Nucleus accumbens (tissue), 56 donors: ENCODE data around the gene YIF1A.
"Not testable (repeated sequence)": the region's sequence is repeated elsewhere in the genome, so short reads cannot be mapped to it uniquely, and the experiment has no call there.

Source experiments
- DNase-seq, 56 donors: peaks; one replicate each; lab custom pipeline; 2025; lab: John Stamatoyannopoulos, UW

YIF1A gene

GRCh38 chr11:66327171-66328030 is 38.5 kb upstream of the YIF1A start:
- no peak for DNase-seq

DNA sequence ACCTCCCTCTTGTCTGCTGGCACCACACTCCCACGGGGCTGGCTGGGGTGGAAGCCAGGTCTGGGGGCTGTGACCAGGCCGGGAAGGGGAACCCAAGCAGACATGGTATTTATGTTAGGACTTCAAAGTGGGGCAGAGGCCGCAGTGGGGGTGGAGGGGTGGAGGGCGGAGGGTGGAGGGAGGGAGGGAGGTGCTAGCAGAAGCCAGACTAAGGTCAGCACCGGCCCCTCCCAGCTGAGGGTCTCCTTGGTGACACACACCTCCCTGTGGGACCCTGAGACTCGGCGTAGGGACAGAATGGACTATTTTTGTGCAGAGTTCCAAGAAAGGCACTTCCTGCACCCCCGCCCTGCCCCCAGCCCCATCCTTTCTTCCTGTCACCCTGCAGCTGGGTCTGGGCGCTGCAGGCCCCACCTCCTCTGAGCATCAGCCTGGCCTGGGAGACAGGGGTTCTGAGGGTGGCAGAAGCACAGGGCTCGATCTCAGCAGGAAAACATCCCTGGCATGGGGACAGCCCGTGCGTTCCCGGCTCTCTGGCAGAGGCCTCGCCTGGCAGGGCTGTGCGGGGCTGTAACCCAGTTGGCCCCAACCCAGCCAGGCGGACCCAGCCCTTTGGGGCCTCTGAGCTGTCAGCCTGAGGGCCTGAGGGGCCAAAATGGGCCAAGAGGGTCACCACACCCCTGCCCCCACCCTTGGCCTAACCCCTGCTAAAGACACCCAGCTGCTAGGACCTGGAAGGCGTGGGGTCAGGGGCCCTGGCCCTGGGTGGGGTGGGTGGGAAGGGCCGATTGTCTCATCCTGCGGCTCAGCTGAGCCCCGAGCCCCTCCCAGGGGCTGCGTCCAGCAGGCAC is 37.5 kb upstream of the YIF1A start:
- peak in 1 of 56 donors; percentile 15 for DNase-seq

- DNase-seq, result no peak
Observed at GRCh38 chr11:66325263-66325671, 36.3 kb upstream of the YIF1A start.

DNA sequence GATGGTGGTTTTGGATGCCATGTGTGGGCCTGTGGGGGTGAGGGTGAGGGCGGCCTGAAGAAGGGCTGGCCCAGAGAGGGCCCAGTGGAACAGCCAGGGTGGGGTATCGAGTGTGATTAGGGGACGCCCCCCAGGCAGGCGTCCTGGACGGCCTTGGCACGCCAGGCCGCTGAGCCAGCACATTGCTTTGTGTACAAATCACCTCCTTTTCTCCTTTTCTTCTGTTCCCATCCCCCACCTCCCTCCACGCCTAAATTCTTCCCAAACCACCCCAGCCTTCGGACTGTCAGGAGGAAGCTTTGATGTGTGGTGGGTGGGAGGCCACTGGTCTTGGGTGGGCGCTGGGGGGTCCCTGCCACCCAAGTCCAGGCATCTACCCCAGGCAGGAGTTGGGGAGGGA is 35.7 kb upstream of the YIF1A start:
- no peak for DNase-seq

- DNase-seq, result no peak
Observed at GRCh38 chr11:66323684-66324083, 34.7 kb upstream of the YIF1A start.

- DNase-seq, result no peak
Observed at GRCh38 chr11:66322732-66323427, 33.9 kb upstream of the YIF1A start.

- DNase-seq, result no peak
Observed at GRCh38 chr11:66321606-66322005, 32.7 kb upstream of the YIF1A start.

GRCh38 chr11:66320748-66321147 is 31.8 kb upstream of the YIF1A start:
- not testable (repeated sequence) for DNase-seq

- not testable (repeated sequence) for DNase-seq
Observed at GRCh38 chr11:66320289-66320688, 31.3 kb upstream of the YIF1A start.

- DNase-seq, result no peak
Observed at GRCh38 chr11:66318600-66318970, 29.6 kb upstream of the YIF1A start.

DNA sequence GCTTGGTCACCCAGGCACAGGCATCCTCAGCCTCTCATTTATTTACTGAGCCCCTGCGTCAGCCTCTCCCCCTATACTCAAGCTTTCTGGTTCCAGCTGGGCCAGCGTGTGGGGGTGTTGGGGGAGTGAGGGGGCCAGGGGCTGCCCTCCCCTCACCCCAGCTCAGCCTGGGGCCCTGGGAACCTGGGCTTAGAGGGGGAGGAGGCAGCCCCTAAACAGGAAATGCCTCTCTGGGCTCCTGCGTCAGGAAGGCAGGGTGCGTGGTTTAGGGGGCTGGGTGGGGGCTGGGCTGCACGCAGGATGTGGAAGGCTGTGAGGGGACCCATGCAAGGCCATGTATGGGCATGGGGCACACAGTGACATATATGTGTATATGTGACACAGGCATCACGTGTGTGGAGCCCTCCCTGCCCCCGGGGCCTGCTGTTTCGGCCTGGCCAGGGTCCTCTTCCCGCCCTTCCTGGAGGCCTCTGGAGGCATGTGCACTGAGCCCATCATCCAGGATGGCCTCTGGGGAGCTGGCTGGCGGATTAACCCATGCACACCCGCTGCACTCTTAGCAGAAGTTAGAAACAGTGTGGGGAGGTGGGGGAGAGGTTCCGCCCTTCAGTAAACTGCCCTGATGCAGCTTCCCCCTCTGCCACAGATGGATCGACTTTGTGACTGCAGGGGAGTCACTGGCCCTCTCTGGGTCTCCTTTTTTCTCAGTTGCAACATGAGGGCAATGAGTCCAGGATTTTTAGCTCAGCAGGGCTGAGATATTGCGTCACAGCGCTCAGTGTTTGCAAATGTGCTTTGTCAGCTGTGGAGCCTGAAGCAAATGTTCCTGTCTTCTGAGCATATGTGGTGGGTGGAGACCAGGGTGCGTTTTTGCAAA is 29.0 kb upstream of the YIF1A start:
- DNase-seq, result peak in 2 of 56 donors; percentile 10 to 13

GRCh38 chr11:66317322-66317722 is 28.4 kb upstream of the YIF1A start:
- peak in 2 of 56 donors; percentile 15 to 22 for DNase-seq

DNA sequence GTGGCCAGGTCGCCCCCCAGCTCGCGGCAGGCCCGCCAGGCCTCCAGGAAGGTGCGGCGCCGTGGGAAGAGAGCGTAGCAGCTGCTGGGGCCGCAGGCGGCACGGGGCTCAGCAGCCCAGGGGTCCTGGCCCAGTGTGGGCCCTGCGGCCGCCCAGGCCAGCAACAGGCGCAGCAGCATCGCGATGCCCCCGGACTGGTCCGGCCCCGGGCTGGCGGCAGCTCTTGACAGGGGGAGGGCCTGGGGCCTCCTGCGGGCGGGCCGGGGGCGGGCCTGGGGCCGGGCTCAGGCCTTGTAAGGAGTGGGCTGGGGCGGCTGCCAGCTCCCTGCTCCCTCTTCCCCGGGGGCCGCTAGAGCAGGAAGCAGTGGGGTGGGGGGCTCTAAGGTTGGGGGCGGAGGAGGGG is 27.9 kb upstream of the YIF1A start, which contains the start of gene CD248:
Gene CD248 (minus strand): TSS at position 196 of the 403 bp plus-strand sequence. CDS start 17 bp downstream, at position 179.
- DNase-seq, result peak in 4 of 56 donors; percentile 17 to 45 (median 25)

GRCh38 chr11:66315921-66316811 is 27.2 kb upstream of the YIF1A start:
- no peak for DNase-seq

- DNase-seq, result no peak
Observed at GRCh38 chr11:66315498-66315885, 26.5 kb upstream of the YIF1A start.

GRCh38 chr11:66314561-66315497 is 25.9 kb upstream of the YIF1A start:
- no peak for DNase-seq

GRCh38 chr11:66314186-66314501 is 25.2 kb upstream of the YIF1A start:
- no peak for DNase-seq
